ENCODE data around the gene DGCR8. TPM values are rescaled to one million over a fixed set of nuclear protein-coding genes. Genes with fewer than 3 reads are reported as not detected.

DGCR8 gene
- total and polyA plus RNA-seq, 2 donors from 2014 or later: 12.2 to 40.1 TPM

DNA sequence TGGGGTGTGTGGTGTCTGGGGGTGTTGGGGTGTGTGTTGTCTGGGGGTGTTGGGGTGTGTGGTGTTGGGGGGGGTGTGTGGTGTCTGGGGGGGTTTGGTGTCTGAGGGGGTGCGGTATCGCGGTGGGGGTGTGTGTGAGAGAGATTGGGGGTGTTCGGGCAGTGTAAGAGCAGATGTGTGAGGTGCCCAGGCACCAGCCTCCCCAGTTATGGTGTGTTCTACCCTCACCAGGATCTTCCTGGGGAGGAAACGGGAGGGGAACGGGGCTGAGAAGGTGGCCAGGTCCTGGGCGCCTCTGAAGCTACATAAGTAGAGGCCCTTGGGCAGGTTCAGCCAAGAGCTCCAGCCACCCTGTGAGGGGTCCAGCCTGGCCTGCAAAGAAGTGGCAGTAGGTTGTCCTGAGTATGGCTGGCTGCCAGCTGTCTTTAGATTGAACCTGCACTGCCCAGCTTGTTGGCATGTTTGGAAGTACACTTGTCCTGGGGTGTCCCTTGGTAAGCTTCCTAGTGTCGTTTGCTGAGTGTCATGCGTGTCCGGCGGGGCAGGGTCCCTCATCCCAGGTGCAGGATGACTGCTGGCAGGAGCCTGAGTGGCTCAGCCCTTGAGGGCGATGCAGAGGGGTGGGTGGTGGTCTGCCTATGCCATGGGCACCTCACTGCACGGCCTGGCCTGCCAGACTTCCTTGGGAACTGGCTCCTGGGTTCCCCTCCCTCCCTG, 43.5 kb downstream of the DGCR8 start:
- TF ChIP-seq, protein P1, sequence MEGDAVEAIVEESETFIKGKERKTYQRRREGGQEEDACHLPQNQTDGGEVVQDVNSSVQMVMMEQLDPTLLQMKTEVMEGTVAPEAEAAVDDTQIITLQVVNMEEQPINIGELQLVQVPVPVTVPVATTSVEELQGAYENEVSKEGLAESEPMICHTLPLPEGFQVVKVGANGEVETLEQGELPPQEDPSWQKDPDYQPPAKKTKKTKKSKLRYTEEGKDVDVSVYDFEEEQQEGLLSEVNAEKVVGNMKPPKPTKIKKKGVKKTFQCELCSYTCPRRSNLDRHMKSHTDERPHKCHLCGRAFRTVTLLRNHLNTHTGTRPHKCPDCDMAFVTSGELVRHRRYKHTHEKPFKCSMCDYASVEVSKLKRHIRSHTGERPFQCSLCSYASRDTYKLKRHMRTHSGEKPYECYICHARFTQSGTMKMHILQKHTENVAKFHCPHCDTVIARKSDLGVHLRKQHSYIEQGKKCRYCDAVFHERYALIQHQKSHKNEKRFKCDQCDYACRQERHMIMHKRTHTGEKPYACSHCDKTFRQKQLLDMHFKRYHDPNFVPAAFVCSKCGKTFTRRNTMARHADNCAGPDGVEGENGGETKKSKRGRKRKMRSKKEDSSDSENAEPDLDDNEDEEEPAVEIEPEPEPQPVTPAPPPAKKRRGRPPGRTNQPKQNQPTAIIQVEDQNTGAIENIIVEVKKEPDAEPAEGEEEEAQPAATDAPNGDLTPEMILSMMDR (IDR thresholded peaks at IDR 0.05; ENCODE audit: borderline replicate concordance, extremely low read depth, insufficient read depth): no peak
- Histone ChIP-seq H3K9me3 (ENCODE audit: control insufficient read depth in 2 of 3, insufficient read depth in 1 of 3, low read length in 3 of 3) (no peaks in the 10 kb centered on the region), H3K9ac (ENCODE audit: low read length in 3 of 3) (no peak overlapping the region), H3K36me3 (ENCODE audit: control insufficient read depth in 2 of 3, insufficient read depth in 3 of 3, low read length in 3 of 3) (peaks cover 0 to 21% (median 10%) of the 10 kb centered on the region in 3 donors), H3K4me1 (ENCODE audit: control insufficient read depth in 2 of 3, insufficient read depth in 2 of 3, low read depth in 1 of 3, low read length in 3 of 3) (peaks cover 0 to 3% (median under 1%) of the 10 kb centered on the region in 3 donors), H3K4me3 (ENCODE audit: low read length in 3 of 3) (no peak overlapping the region), H3K27me3 (ENCODE audit: control insufficient read depth, insufficient read depth, low read length) (no peaks in the 10 kb centered on the region), H3K27ac (ENCODE audit: low read depth in 2 of 2, low read length in 2 of 2) (no peak overlapping the region)
- intact Hi-C loops (cut with DNase I): no loop called here
- FAIRE-seq: no peak
- DNase-seq: no peak

DNA sequence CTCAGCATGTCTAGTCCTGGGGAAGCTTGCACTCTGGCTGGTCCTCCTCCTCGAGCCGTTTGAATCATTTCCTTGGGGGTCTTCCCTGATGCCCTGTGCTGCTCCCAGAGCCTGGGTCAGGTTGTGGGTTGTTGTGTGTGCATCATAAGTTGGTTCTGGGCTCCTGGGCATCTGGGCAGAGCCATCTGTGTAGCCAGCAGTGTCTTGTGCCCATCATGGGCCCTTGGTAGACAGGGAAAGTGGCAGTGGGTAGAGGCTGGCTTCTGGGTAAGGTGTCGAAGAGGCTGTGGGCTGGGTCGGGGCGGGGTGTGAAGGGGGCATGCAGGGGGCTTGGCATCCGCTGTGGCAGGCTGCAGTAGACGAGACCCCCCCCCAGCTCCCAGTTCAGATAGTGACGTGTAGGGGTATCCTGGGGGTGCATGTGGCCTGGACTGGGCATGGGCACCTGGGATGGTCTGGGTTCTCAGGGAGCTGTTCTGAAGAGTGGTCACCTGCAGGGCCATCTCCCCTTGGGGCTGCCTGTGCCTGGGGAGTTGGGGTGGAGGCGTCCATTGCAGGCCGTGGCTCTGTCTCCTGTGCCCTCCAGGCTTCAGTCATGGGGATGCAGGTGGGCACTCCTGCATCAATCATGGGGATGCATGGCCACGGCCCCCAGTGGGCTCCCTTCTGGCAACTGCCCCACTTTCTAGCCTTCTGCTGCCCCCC, 44.2 kb downstream of the DGCR8 start:
- intact Hi-C loops (cut with DNase I): no loop called here
- no peak overlapping the region for H3K9ac ChIP-seq (ENCODE audit: low read length in 3 of 3)
- H3K27me3 ChIP-seq (ENCODE audit: control insufficient read depth, insufficient read depth, low read length): no peaks in the 10 kb centered on the region
- TF ChIP-seq, protein P1 (IDR thresholded peaks at IDR 0.05; ENCODE audit: borderline replicate concordance, extremely low read depth, insufficient read depth): no peak
- FAIRE-seq (no peak), DNase-seq (no peak)
- peaks cover 0 to 4% (median 0%) of the 10 kb centered on the region in 3 donors for H3K4me1 ChIP-seq (ENCODE audit: control insufficient read depth in 2 of 3, insufficient read depth in 2 of 3, low read depth in 1 of 3, low read length in 3 of 3)
- H3K36me3 ChIP-seq (ENCODE audit: control insufficient read depth in 2 of 3, insufficient read depth in 3 of 3, low read length in 3 of 3): peaks cover 0 to 17% (median 9%) of the 10 kb centered on the region in 3 donors
- H3K4me3 ChIP-seq (ENCODE audit: low read length in 3 of 3): no peak overlapping the region
- no peak overlapping the region for H3K27ac ChIP-seq (ENCODE audit: low read depth in 2 of 2, low read length in 2 of 2)
- no peaks in the 10 kb centered on the region for H3K9me3 ChIP-seq (ENCODE audit: control insufficient read depth in 2 of 3, insufficient read depth in 1 of 3, low read length in 3 of 3)

DNA sequence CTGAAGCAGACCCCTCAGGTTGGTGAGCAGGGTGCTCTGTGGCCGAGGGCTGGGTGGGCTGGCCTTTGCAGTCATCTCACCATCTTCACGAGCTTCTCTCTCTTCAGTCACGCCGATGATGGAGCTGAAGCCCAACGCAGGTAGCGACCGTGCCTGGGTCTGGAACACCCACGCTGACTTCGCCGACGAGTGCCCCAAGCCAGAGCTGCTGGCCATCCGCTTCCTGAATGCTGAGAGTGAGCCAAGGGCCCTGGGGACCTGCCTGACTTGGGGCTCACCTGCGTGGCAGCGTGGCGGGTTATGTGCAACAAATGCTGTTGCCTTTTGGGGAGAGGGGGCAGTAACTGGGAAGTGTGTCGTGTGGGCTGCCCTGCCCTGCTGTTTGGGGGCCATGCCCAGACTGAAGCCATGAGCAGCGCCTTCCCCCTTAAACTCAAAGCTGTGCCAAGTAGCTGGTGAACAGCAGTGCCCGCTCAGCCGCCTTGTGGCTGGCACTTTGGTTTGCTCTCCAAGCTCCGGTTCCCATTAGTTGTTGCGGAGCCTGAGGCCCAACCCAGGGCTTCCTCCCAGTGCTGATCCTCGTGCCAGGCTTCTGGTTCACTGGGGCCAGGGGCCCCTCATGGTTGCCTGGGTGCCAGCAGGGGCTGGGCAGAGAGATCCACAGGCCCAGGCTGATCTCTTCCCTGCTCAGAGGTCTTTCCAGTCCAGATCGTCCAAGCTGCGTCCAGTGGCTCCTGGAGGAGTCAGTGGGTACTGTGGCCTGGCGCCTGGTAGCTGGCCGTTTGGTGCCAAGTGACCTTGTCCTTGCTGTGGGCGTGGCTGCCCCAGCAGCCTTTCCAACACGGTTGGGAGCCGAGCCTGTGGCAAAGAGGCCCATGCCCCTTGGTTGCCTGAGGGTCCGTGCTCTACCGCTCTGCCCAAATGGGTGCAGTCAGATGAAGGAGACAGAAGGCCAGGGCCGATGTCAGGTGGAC, 45.4 kb downstream of the DGCR8 start:
- Histone ChIP-seq H3K27ac (ENCODE audit: low read depth in 2 of 2, low read length in 2 of 2) (no peak overlapping the region), H3K4me1 (ENCODE audit: control insufficient read depth in 2 of 3, insufficient read depth in 2 of 3, low read depth in 1 of 3, low read length in 3 of 3) (peaks cover 0 to 8% (median 0%) of the 10 kb centered on the region in 3 donors), H3K4me3 (ENCODE audit: low read length in 3 of 3) (no peak overlapping the region), H3K9me3 (ENCODE audit: control insufficient read depth in 2 of 3, insufficient read depth in 1 of 3, low read length in 3 of 3) (no peaks in the 10 kb centered on the region), H3K9ac (ENCODE audit: low read length in 3 of 3) (no peak overlapping the region), H3K36me3 (ENCODE audit: control insufficient read depth in 2 of 3, insufficient read depth in 3 of 3, low read length in 3 of 3) (peaks cover 0 to 16% (median 4%) of the 10 kb centered on the region in 3 donors), H3K27me3 (ENCODE audit: control insufficient read depth, insufficient read depth, low read length) (no peaks in the 10 kb centered on the region)
- DNase-seq (no peak), FAIRE-seq (no peak)
- TF ChIP-seq, protein P1 (IDR thresholded peaks at IDR 0.05; ENCODE audit: borderline replicate concordance, extremely low read depth, insufficient read depth): no peak
- intact Hi-C loops (cut with DNase I): no loop called here

Data from kidney (tissue), 14 donors.